ENCODE results near the gene NR2F1-AS1. TPM values are rescaled to one million over a fixed set of nuclear protein-coding genes. Genes with fewer than 3 reads are reported as not detected.

The NR2F1-AS1 gene
- total and polyA plus RNA-seq, 2 of the 4 experiments (the other 2 are of a cell fraction), result 12.5 to 12.8 TPM

- Histone ChIP-seq H2AK5ac (ENCODE audit: low read depth, low read length) (no peak overlapping the region), H3K56ac (ENCODE audit: extremely low read depth, insufficient read depth, low read length) (no peak overlapping the region), H3K79me1 (ENCODE audit: low read depth in 1 of 2, low read length in 2 of 2) (no peaks in the 10 kb centered on the region), H4K20me1 (ENCODE audit: insufficient read depth, low read length) (no peaks in the 10 kb centered on the region), H2BK15ac (ENCODE audit: low read depth, low read length) (peak overlapping the region; percentile 18; the same call in 1 of the 3 replicates), H2AK9ac (replicated peaks; ENCODE audit: low read depth, low read length, poor library complexity) (no peak overlapping the region), H2BK5ac (ENCODE audit: low read depth, low read length, poor library complexity, severe bottlenecking) (peak overlapping the region; percentile 85), H4K8ac (ENCODE audit: low read depth in 2 of 2, low read length in 2 of 2) (peak overlapping the region in 1 of 2 experiments; percentile 73; a peak in 1 of 4 replicates), H3K27me3 (ENCODE audit: control insufficient read depth, insufficient read depth, low read length) (no peaks in the 10 kb centered on the region), H4K91ac (ENCODE audit: insufficient read depth, low read depth, low read length) (peak overlapping the region; percentile 75), H3K27ac (ENCODE audit: insufficient read depth, low read length) (peak overlapping the region; percentile 87), H3K4me3 (ENCODE audit: insufficient read depth, low read depth, low read length) (peak overlapping the region; percentile 87), H3K9me3 (ENCODE audit: control insufficient read depth, insufficient read depth, low read length) (no peaks in the 10 kb centered on the region), H3K23ac (ENCODE audit: low read depth, low read length) (no peak overlapping the region), H2BK120ac (ENCODE audit: low read depth, low read length) (peak overlapping the region; percentile 88; the same call in 1 of the 2 replicates), H3K9me1 (ENCODE audit: insufficient read depth, low read length) (no peaks in the 10 kb centered on the region), H3K14ac (replicated peaks; ENCODE audit: low read depth, low read length) (peak overlapping the region; percentile 75; the same call in 1 of the 2 replicates), H3K4ac (ENCODE audit: low read depth, low read length) (peak overlapping the region; percentile 74), H3K18ac (ENCODE audit: low read depth, low read length) (peak overlapping the region; percentile 69; the same call in 1 of the 2 replicates), H2AFZ (replicated peaks; ENCODE audit: low read length, poor library complexity) (peak overlapping the region; percentile 99), H3K36me3 (ENCODE audit: control insufficient read depth, insufficient read depth, low read length) (no peaks in the 10 kb centered on the region), H4K5ac (ENCODE audit: low read depth, low read length) (0 out of 2 replicates have a peak overlapping the region, but pooled peaks have one; percentile 38), H2BK20ac (ENCODE audit: low read depth, low read length) (no peak overlapping the region), H3K9ac (ENCODE audit: low read depth, low read length) (peak overlapping the region; percentile 78; the same call in 1 of the 2 replicates), H3K4me1 (ENCODE audit: control insufficient read depth, insufficient read depth, low read length) (no peaks in the 10 kb centered on the region), H3K4me2 (ENCODE audit: low read depth, low read length) (peak overlapping the region; percentile 83)
- 0% methylated on average over 2 of the region's 41 CpGs; no CpG with 5 or more reads in 1 of the 2 experiments for WGBS, 2 experiments (ENCODE audit: extremely low coverage in 2 of 2, insufficient read length in 1 of 2)
- TF ChIP-seq NFE2L2 (IDR thresholded peaks at IDR 0.05; ENCODE audit: low read depth, low read length) (no peak), POLR2A (IDR thresholded peaks at IDR 0.05; ENCODE audit: low read depth, low read length) (peak; percentile 59; the same call in 1 of the 2 replicates), BHLHE40 (IDR thresholded peaks at IDR 0.05; ENCODE audit: low read depth, low read length) (0 out of 2 replicates have a peak, but pooled peaks have one; percentile 7), RCOR1 (IDR thresholded peaks at IDR 0.05; ENCODE audit: insufficient replicate concordance, low read length) (no peak), RAD21 (IDR thresholded peaks at IDR 0.05; ENCODE audit: low read length) (no peak), RFX5 (IDR thresholded peaks at IDR 0.05; ENCODE audit: low read depth, low read length) (no peak), MAZ (IDR thresholded peaks at IDR 0.05; ENCODE audit: borderline replicate concordance, low read depth, low read length) (peak; percentile 5; the same call in 1 of the 2 replicates)
- TF ChIP-seq, protein P1, sequence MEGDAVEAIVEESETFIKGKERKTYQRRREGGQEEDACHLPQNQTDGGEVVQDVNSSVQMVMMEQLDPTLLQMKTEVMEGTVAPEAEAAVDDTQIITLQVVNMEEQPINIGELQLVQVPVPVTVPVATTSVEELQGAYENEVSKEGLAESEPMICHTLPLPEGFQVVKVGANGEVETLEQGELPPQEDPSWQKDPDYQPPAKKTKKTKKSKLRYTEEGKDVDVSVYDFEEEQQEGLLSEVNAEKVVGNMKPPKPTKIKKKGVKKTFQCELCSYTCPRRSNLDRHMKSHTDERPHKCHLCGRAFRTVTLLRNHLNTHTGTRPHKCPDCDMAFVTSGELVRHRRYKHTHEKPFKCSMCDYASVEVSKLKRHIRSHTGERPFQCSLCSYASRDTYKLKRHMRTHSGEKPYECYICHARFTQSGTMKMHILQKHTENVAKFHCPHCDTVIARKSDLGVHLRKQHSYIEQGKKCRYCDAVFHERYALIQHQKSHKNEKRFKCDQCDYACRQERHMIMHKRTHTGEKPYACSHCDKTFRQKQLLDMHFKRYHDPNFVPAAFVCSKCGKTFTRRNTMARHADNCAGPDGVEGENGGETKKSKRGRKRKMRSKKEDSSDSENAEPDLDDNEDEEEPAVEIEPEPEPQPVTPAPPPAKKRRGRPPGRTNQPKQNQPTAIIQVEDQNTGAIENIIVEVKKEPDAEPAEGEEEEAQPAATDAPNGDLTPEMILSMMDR (conservative IDR thresholded peaks at IDR 0.05; ENCODE audit: low read depth, low read length), result no peak
- ATAC-seq (ENCODE audit: low read depth), result peak; percentile 93
- no TSS peak for BruUV-seq (replicated peaks)
- dilution Hi-C loops (cut with HindIII; ENCODE audit: low sequenced_read_pairs, unreplicated experiment), result no loop called here
- peak; percentile 70 for DNase-seq
- intact Hi-C loops (cut with micrococcal nuclease), result loop anchor here (5.0 kb wide), 2 partner anchors 56 to 101 kb away; no protein-coding TSS in a partner anchor
- ChIA-PET POLR2A (ENCODE audit: unreplicated experiment) (no interaction called here), CTCF (interaction anchor here (0.6 to 3.1 kb wide), 4 partner anchors 14 to 278 kb away, joined by 3 to 11 read pairs (median 4); no protein-coding TSS in a partner anchor)
- in situ Hi-C loops (cut with MboI; ENCODE audit: low sequenced_read_pairs), result no loop called here
Measured at GRCh38 chr5:93621327-93621798, 40.3 kb upstream of the NR2F1-AS1 start.

Data from IMR-90 (cell line).